ENCODE results near the gene C17orf107. TPM values are rescaled to one million over a fixed set of nuclear protein-coding genes. Genes with fewer than 3 reads are reported as not detected.
A peak's percentile ranks its signal among the peaks of the same experiment; 100 is the strongest.

The C17orf107 gene
- total and polyA plus RNA-seq, 2 of the 13 experiments (the other 11 are each of a cell fraction or from before 2014, with no cell fraction given), result 0.20 to 0.59 TPM

DNA sequence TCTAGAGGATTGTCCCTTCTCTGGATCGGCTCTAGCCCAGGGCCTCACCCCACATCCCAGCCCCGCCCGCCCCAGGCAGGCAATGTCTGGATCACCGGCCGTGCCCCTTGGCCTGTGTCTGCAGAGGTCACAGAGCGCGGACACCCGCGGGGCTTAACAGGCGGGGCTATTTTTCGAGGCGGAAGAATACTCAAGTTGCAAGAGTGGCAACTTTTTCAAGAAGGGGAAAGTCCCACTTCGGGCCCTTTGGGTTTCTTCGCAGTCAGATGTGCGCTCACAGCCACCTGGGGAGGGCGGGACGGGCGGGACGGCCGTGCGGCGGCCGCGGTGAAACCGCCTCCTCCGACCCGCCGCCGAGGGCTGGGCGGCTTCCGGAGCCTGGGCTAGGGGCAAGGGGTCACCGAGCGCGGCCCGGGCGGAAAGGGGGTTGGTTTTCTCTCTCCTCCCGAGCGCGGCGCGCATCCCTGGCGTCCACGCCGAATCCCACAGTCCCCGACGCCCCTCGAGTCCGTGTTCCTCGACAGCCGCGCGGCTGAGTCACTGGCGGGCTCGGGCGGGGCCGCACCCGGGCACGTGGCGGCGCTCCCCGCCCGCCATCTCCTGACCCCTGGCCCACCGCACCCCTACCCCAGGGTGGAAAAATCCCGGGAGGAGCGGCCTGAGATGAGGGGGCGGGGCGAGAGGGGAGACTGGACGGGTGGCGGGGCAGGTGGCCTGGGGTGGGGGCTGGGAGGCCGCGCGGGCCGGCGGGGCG is 50.2 kb downstream of the C17orf107 start:
- peaks cover 31% of the 10 kb centered on the region for H4K20me1 ChIP-seq (ENCODE audit: insufficient read depth, low read length)
- H3K79me2 ChIP-seq (ENCODE audit: insufficient read depth, low read length), result peaks cover 48% of the 10 kb centered on the region
- FAIRE-seq (no peak), DNase-seq (ENCODE audit: low spot score) (peak; percentile 82), ATAC-seq (peak; percentile 39)
- no peak overlapping the region for H2AFZ ChIP-seq (ENCODE audit: low read length)
- in situ Hi-C loops (cut with HindIII; ENCODE audit: extremely low pct_ligation_motif_present, low pct_unique_long_range_greater_than_20kb), result no loop called here
- CTCF ChIA-PET (ENCODE audit: low intra/inter-chr PET ratio, low total read pairs), result no interaction called here
- H3K27ac ChIP-seq (ENCODE audit: extremely low read length, insufficient read depth, low read length), result peak overlapping the region; percentile 99
- intact Hi-C loops (cut with micrococcal nuclease; ENCODE audit: unreplicated experiment), result loop anchor here (1.0 to 5.0 kb wide), 2 partner anchors 18 to 42 kb away; partner anchors contain the start of gene SPAG7
- POLR2A ChIA-PET, result interaction anchor here (2.1 to 10.0 kb wide), 4 partner anchors 10 to 48 kb away, joined by 8 to 273 read pairs (median 56); partner anchors contain the start of genes INCA1, KIF1C, RNF167 and SLC25A11
- H3K4me3 ChIP-seq (replicated peaks in 1 of 3; ENCODE audit: insufficient read depth in 1 of 3, low read depth in 2 of 3, low read length in 3 of 3), result peak overlapping the region; percentile 70 to 100 (median 93)
- H3K36me3 ChIP-seq (replicated peaks in 1 of 2; ENCODE audit: control insufficient read depth in 1 of 2, insufficient read depth in 2 of 2, low read length in 2 of 2), result peaks cover 10 to 23% of the 10 kb centered on the region in 2 experiments
- 2% methylated on average over 13 of the region's 75 CpGs for WGBS (ENCODE audit: low lambda C conversion rate)
- peak overlapping the region; percentile 84 for H3K9ac ChIP-seq (ENCODE audit: insufficient read depth, low read depth, low read length)
- H3K27me3 ChIP-seq (ENCODE audit: control insufficient read depth in 1 of 2, insufficient read depth in 2 of 2, low read length in 2 of 2), result no peaks in the 10 kb centered on the region; a peak in 1 of 5 replicates
- H3K4me2 ChIP-seq (ENCODE audit: low read depth, low read length), result peak overlapping the region; percentile 84
- no peaks in the 10 kb centered on the region for H3K9me3 ChIP-seq (ENCODE audit: low read length)
- no TSS peak for BruUV-seq (replicated peaks)
- peaks cover 59% of the 10 kb centered on the region for H3K4me1 ChIP-seq (ENCODE audit: insufficient read depth, low read length)
- TF ChIP-seq, protein P1, sequence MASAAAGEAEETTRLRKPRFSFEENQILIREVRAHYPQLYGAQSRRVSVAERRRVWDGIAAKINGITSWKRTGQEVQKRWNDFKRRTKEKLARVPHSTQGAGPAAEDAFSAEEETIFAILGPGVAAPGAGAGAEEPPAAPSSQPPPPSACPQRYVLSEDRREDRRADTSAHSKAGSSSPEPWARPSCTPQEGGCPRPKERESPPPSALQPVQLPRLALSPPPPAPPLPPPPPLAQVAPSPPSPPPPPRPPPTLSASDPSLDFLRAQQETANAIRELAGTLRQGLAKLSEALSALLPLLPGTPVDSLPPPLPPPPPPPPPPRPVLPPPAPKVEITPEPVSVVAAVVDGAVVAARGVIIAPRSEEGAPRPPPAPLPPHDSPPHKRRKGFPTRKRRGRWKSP (CRISPR knock-in tag; IDR thresholded peaks at IDR 0.05), result peak; percentile 78; the same call in 1 of the 2 replicates
- TF ChIP-seq ZNF616 (CRISPR knock-in tag; IDR thresholded peaks at IDR 0.05; ENCODE audit: low read depth) (0 out of 2 replicates have a peak, but pooled peaks have one; percentile 31), ZNF75D (CRISPR knock-in tag; IDR thresholded peaks at IDR 0.05; ENCODE audit: borderline replicate concordance) (no peak), HNRNPH1 (optimal IDR thresholded peaks at IDR 0.05; ENCODE audit: low read depth, low read length) (no peak), XRCC5 (optimal IDR thresholded peaks at IDR 0.05; ENCODE audit: low read length) (peak; percentile 9), NR2F1 (CRISPR knock-in tag; IDR thresholded peaks at IDR 0.05) (peak; percentile 71 to 91)
- TF ChIP-seq, protein P2, sequence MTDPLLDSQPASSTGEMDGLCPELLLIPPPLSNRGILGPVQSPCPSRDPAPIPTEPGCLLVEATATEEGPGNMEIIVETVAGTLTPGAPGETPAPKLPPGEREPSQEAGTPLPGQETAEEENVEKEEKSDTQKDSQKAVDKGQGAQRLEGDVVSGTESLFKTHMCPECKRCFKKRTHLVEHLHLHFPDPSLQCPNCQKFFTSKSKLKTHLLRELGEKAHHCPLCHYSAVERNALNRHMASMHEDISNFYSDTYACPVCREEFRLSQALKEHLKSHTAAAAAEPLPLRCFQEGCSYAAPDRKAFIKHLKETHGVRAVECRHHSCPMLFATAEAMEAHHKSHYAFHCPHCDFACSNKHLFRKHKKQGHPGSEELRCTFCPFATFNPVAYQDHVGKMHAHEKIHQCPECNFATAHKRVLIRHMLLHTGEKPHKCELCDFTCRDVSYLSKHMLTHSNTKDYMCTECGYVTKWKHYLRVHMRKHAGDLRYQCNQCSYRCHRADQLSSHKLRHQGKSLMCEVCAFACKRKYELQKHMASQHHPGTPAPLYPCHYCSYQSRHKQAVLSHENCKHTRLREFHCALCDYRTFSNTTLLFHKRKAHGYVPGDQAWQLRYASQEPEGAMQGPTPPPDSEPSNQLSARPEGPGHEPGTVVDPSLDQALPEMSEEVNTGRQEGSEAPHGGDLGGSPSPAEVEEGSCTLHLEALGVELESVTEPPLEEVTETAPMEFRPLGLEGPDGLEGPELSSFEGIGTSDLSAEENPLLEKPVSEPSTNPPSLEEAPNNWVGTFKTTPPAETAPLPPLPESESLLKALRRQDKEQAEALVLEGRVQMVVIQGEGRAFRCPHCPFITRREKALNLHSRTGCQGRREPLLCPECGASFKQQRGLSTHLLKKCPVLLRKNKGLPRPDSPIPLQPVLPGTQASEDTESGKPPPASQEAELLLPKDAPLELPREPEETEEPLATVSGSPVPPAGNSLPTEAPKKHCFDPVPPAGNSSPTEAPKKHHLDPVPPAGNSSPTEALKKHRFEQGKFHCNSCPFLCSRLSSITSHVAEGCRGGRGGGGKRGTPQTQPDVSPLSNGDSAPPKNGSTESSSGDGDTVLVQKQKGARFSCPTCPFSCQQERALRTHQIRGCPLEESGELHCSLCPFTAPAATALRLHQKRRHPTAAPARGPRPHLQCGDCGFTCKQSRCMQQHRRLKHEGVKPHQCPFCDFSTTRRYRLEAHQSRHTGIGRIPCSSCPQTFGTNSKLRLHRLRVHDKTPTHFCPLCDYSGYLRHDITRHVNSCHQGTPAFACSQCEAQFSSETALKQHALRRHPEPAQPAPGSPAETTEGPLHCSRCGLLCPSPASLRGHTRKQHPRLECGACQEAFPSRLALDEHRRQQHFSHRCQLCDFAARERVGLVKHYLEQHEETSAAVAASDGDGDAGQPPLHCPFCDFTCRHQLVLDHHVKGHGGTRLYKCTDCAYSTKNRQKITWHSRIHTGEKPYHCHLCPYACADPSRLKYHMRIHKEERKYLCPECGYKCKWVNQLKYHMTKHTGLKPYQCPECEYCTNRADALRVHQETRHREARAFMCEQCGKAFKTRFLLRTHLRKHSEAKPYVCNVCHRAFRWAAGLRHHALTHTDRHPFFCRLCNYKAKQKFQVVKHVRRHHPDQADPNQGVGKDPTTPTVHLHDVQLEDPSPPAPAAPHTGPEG (CRISPR knock-in tag; IDR thresholded peaks at IDR 0.05), result no peak
- TF ChIP-seq, protein P3, sequence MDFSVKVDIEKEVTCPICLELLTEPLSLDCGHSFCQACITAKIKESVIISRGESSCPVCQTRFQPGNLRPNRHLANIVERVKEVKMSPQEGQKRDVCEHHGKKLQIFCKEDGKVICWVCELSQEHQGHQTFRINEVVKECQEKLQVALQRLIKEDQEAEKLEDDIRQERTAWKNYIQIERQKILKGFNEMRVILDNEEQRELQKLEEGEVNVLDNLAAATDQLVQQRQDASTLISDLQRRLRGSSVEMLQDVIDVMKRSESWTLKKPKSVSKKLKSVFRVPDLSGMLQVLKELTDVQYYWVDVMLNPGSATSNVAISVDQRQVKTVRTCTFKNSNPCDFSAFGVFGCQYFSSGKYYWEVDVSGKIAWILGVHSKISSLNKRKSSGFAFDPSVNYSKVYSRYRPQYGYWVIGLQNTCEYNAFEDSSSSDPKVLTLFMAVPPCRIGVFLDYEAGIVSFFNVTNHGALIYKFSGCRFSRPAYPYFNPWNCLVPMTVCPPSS (IDR thresholded peaks at IDR 0.05), result no peak
- TF ChIP-seq, protein P4, sequence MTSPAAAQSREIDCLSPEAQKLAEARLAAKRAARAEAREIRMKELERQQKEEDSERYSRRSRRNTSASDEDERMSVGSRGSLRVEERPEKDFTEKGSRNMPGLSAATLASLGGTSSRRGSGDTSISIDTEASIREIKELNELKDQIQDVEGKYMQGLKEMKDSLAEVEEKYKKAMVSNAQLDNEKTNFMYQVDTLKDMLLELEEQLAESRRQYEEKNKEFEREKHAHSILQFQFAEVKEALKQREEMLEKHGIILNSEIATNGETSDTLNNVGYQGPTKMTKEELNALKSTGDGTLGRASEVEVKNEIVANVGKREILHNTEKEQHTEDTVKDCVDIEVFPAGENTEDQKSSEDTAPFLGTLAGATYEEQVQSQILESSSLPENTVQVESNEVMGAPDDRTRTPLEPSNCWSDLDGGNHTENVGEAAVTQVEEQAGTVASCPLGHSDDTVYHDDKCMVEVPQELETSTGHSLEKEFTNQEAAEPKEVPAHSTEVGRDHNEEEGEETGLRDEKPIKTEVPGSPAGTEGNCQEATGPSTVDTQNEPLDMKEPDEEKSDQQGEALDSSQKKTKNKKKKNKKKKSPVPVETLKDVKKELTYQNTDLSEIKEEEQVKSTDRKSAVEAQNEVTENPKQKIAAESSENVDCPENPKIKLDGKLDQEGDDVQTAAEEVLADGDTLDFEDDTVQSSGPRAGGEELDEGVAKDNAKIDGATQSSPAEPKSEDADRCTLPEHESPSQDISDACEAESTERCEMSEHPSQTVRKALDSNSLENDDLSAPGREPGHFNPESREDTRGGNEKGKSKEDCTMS (CRISPR knock-in tag; conservative IDR thresholded peaks at IDR 0.05), result no peak

All from HepG2 (cell line).